HepG2 (cell line): ENCODE results near the gene TANGO6. TPM values are rescaled to one million over a fixed set of nuclear protein-coding genes. Genes with fewer than 3 reads are reported as not detected.
A peak's percentile ranks its signal among the peaks of the same experiment; 100 is the strongest.

Experiments
- ATAC-seq: fragments of 200-7000 bp; cut with Tn5 transposase; 3 replicates; pipeline ENCODE4 v1.9.1; 2020; ENCODE audit warnings: mild to moderate bottlenecking, moderate library complexity
- Bru-seq: library from RNA; stranded (reverse); fragments of 400-500 nt; gene quantifications from one replicate; lab custom pipeline; 2021; lab: Mats Ljungman, UMichigan
- BruChase-seq, 2 experiments: library from RNA; stranded (reverse); fragments of 400-500 nt; gene quantifications; one replicate each; lab custom pipeline; 2021; lab: Mats Ljungman, UMichigan
- BruUV-seq: library from RNA; stranded (reverse); fragments of 400-500 nt; replicated peaks from 2 replicates; lab custom pipeline; 2021; lab: Mats Ljungman, UMichigan
- CTCF ChIA-PET: fragments of 300-600 bp; formaldehyde crosslinking; extraction: SDS; loops from one replicate; lab custom pipeline; 2021; ENCODE audit warnings: low total read pairs, inconsistent platforms, low intra/inter-chr PET ratio; lab: Yijun Ruan, JAX
- POLR2A ChIA-PET: fragments of 350-600 bp; sonication (Branson Sonifier 250); formaldehyde crosslinking; loops from one replicate; lab custom pipeline; 2020; ENCODE audit warnings: antibody characterized with exemption, inconsistent platforms; lab: Yijun Ruan, JAX
- DNase-seq: peaks from one replicate; pipeline ENCODE4 v3.0.0-alpha.2; 2015; ENCODE audit warnings: low spot score
- FAIRE-seq: peaks from 3 replicates; lab custom pipeline; 2011; peaks lifted over from hg19 to GRCh38; lab: Jason Lieb, UNC
- H2AFZ ChIP-seq: one replicate; pipeline ENCODE4 v1.6.1; 2011; ENCODE audit warnings: low read length, inconsistent platforms
- H3K27ac ChIP-seq: fragments of 300-600 bp; 3 replicates; pipeline ENCODE4 v1.8.0; 2011; ENCODE audit warnings: mixed run types, mild to moderate bottlenecking, mixed read lengths, low read length, inconsistent platforms; ENCODE audit not compliant: insufficient read depth; ENCODE audit errors: extremely low read length
- H3K27me3 ChIP-seq, 2 experiments: fragments of 200-600 bp in 1 of 2; 2 replicates in 1 of 2; 3 replicates in 1 of 2; pipeline versions ENCODE4 v1.6.0 to v1.8.0; 2011; ENCODE audit warnings: low read length in 2 of 2, mild to moderate bottlenecking in 2 of 2, moderate library complexity in 2 of 2, inconsistent platforms in 1 of 2; ENCODE audit not compliant: insufficient read depth in 2 of 2, control insufficient read depth in 1 of 2
- H3K36me3 ChIP-seq, 2 experiments: fragments of 200-600 bp in 1 of 2; replicated peaks in 1 of 2; 2 replicates in 1 of 2; 3 replicates in 1 of 2; pipeline versions ENCODE4 v1.5.1 to v1.8.0; 2011; ENCODE audit warnings: low read length in 2 of 2, inconsistent platforms in 1 of 2; ENCODE audit not compliant: insufficient read depth in 2 of 2, control insufficient read depth in 1 of 2
- H3K4me1 ChIP-seq: 2 replicates; pipeline ENCODE4 v1.5.1; 2012; ENCODE audit warnings: low read length, inconsistent platforms; ENCODE audit not compliant: insufficient read depth
- H3K4me2 ChIP-seq: 2 replicates; pipeline ENCODE4 v1.6.0; 2011; ENCODE audit warnings: low read depth, low read length, inconsistent platforms
- H3K4me3 ChIP-seq, 3 experiments: fragments of 200-600 bp in 1 of 3; sonication (generic), shearing (Covaris generic) in 1 of 3; replicated peaks in 1 of 3; 2 replicates each; pipeline ENCODE4 v1.5.1; 2011 to 2016; ENCODE audit warnings: low read length in 3 of 3, inconsistent platforms in 2 of 3, low read depth in 2 of 3, mild to moderate bottlenecking in 2 of 3, control low read depth in 1 of 3, mixed read lengths in 1 of 3; ENCODE audit not compliant: insufficient read depth in 1 of 3
- H3K79me2 ChIP-seq: one replicate; pipeline ENCODE4 v1.6.1; 2011; ENCODE audit warnings: low read length, inconsistent platforms; ENCODE audit not compliant: insufficient read depth
- H3K9ac ChIP-seq: 2 replicates; pipeline ENCODE4 v1.6.0; 2011; ENCODE audit warnings: mild to moderate bottlenecking, low read depth, low read length, inconsistent platforms; ENCODE audit not compliant: insufficient read depth
- H3K9me3 ChIP-seq: 2 replicates; pipeline ENCODE4 v1.5.1; 2012; ENCODE audit warnings: mild to moderate bottlenecking, low read length
- H4K20me1 ChIP-seq: 2 replicates; pipeline ENCODE4 v1.6.0; 2011; ENCODE audit warnings: inconsistent platforms, mild to moderate bottlenecking, low read length, moderate library complexity; ENCODE audit not compliant: insufficient read depth
- ADNP ChIP-seq: sonication (generic); formaldehyde crosslinking; IDR thresholded peaks from 2 replicates; pipeline ENCODE4 v1.4.0; 2020; ENCODE audit warnings: missing genetic modification reagents
- ARNTL ChIP-seq: sonication (generic); formaldehyde crosslinking; IDR thresholded peaks from 2 replicates; pipeline ENCODE4 v1.4.0; 2020; ENCODE audit warnings: mild to moderate bottlenecking, missing genetic modification reagents
- BORCS8-MEF2B ChIP-seq: sonication (generic); formaldehyde crosslinking; IDR thresholded peaks from 2 replicates; pipeline ENCODE4 v1.8.0; 2022; ENCODE audit warnings: mild to moderate bottlenecking, missing genetic modification reagents
- KDM4B ChIP-seq: sonication (generic); formaldehyde crosslinking; IDR thresholded peaks from 2 replicates; pipeline ENCODE4 v1.4.0; 2020; ENCODE audit warnings: missing genetic modification reagents
- NR2F1 ChIP-seq, 2 experiments: fragments of 450-650 bp in 1 of 2; formaldehyde crosslinking in 1 of 2; IDR thresholded peaks; 2 replicates each; pipeline versions ENCODE4 v1.5.0 to v1.6.1; 2016 to 2020; ENCODE audit warnings: mild to moderate bottlenecking in 1 of 2, missing compliant biosample characterization in 1 of 2, missing genetic modification reagents in 1 of 2, moderate library complexity in 1 of 2
- PHF21A ChIP-seq: sonication (generic); formaldehyde crosslinking; IDR thresholded peaks from 2 replicates; pipeline ENCODE4 v1.5.0; 2020; ENCODE audit warnings: mild to moderate bottlenecking, missing genetic modification reagents
- TAF15 ChIP-seq: fragments of 200-400 bp; formaldehyde crosslinking; IDR thresholded peaks from one replicate; pipeline ENCODE4 v1.6.1; 2018; ENCODE audit warnings: mild to moderate bottlenecking, low read depth, low read length; ENCODE audit not compliant: poor library complexity, severe bottlenecking
- ZC3H4 ChIP-seq: sonication (generic); formaldehyde crosslinking; IDR thresholded peaks from 2 replicates; pipeline ENCODE4 v1.4.0; 2020; ENCODE audit warnings: missing genetic modification reagents, borderline replicate concordance
- ZFP1 ChIP-seq: IDR thresholded peaks from 2 replicates; pipeline ENCODE4 v1.6.1; 2016
- ZNF432 ChIP-seq: sonication (generic); formaldehyde crosslinking; IDR thresholded peaks from 2 replicates; pipeline ENCODE4 v1.5.0; 2020; ENCODE audit warnings: missing genetic modification reagents, mild to moderate bottlenecking, borderline replicate concordance
- ZNF567 ChIP-seq: sonication (generic); formaldehyde crosslinking; IDR thresholded peaks from 2 replicates; pipeline ENCODE4 v1.8.1; 2023; ENCODE audit warnings: mild to moderate bottlenecking, missing genetic modification reagents, borderline replicate concordance
- ZNF570 ChIP-seq: sonication (generic); formaldehyde crosslinking; IDR thresholded peaks from 2 replicates; pipeline ENCODE4 v1.4.0; 2020; ENCODE audit warnings: mild to moderate bottlenecking, missing genetic modification reagents, borderline replicate concordance
- ZNF772 ChIP-seq: sonication (generic); formaldehyde crosslinking; IDR thresholded peaks from 2 replicates; pipeline ENCODE4 v1.5.0; 2020; ENCODE audit warnings: mild to moderate bottlenecking, missing genetic modification reagents
- WGBS: methylation state at CpG from one replicate; pipeline ENCODE4 v1.1.6; 2017; ENCODE audit warnings: low lambda C conversion rate; 5-methylcytosine and 5-hydroxymethylcytosine counted together
- in situ Hi-C: cut with HindIII; loops from 2 replicates; pipeline ENCODE4 v1.10.0; 2017; ENCODE audit warnings: low pct_unique_long_range_greater_than_20kb; ENCODE audit not compliant: extremely low pct_ligation_motif_present
- intact Hi-C: fragments of 100-400 bp; cut with micrococcal nuclease; formaldehyde crosslinking; loops from one replicate; pipeline ENCODE4 v1.10.0; 2022; ENCODE audit not compliant: unreplicated experiment
- long read RNA-seq, 2 experiments: library from RNA in 1 of 2; library from polyadenylated mRNA in 1 of 2; stranded (forward) in 1 of 2; unstranded in 1 of 2; transcript quantifications; one replicate each; pipeline ENCODE4 v2.0.0, GENCODE V29; 2019 to 2022
- polyA minus RNA-seq, 3 experiments: library from RNA; depleted of rRNA, polyadenylated mRNA; stranded (reverse); fragments of >200 nt; gene quantifications; 2 replicates each; pipeline ENCODE4 v1.2.3, GENCODE V29; 2011; ENCODE audit warnings: low replicate concordance in 1 of 3
- polyA plus RNA-seq, 8 experiments: library from polyadenylated mRNA; depleted of rRNA in 3 of 8; stranded (reverse) in 7 of 8; unstranded in 1 of 8; fragments of >200 nt; fragmentation: Illumina TruSeq in 4 of 8; extraction: Trizol in 4 of 8; gene quantifications; 2 replicates each; pipeline versions ENCODE4 v1.2.1 to v1.2.3, GENCODE V29; 2011 to 2016; ENCODE audit warnings: low read depth in 4 of 8, missing spikeins in 1 of 8, mixed read lengths in 1 of 8; ENCODE audit not compliant: insufficient read depth in 1 of 8
- total RNA-seq, 5 experiments: library from RNA; depleted of rRNA; stranded (reverse); fragments of >200 nt; fragmentation: Illumina TruSeq; extraction: Trizol; gene quantifications; 2 replicates each; pipeline ENCODE4 v1.2.3, GENCODE V29; 2016; ENCODE audit warnings: low read depth in 1 of 5
- TF ChIP-seq, protein P1 (sequence below), 2 experiments: sonication (generic) in 1 of 2; formaldehyde crosslinking in 1 of 2; IDR thresholded peaks; 2 replicates each; pipeline versions ENCODE4 v1.5.1 to v1.6.1; 2011 to 2020; ENCODE audit warnings: borderline replicate concordance in 1 of 2, low read depth in 1 of 2, low read length in 1 of 2, mild to moderate bottlenecking in 1 of 2, missing genetic modification reagents in 1 of 2, moderate library complexity in 1 of 2

TANGO6 gene
- total RNA-seq (2016; rRNA removed; fragmentation: Illumina TruSeq; extraction: Trizol) = 13.3 and 15.3 TPM in 2 replicates
- total RNA-seq (2016; cell fraction: cytosol; rRNA removed; fragmentation: Illumina TruSeq; extraction: Trizol; ENCODE audit: low read depth) = 14.8 and 17.2 TPM in 2 replicates
- total RNA-seq (2016; cell fraction: insoluble cytoplasmic fraction; rRNA removed; fragmentation: Illumina TruSeq; extraction: Trizol) = 13.7 and 14.2 TPM in 2 replicates
- total RNA-seq (2016; cell fraction: membrane; rRNA removed; fragmentation: Illumina TruSeq; extraction: Trizol) = 9.3 and 11.0 TPM in 2 replicates
- 16.2 and 19.2 TPM in 2 replicates for total RNA-seq (2016; cell fraction: nucleus; rRNA removed; fragmentation: Illumina TruSeq; extraction: Trizol)
- 6.6 and 7.2 TPM in 2 replicates for polyA plus RNA-seq (2011; rRNA removed)
- 4.1 and 5.0 TPM in 2 replicates for polyA plus RNA-seq (2011; cell fraction: cytosol; rRNA removed)
- polyA plus RNA-seq (2011; cell fraction: nucleus; rRNA removed) = 5.8 and 10.1 TPM in 2 replicates
- polyA plus RNA-seq (2012) = 5.7 and 6.7 TPM in 2 replicates
- 0.63 and 0.68 TPM in 2 replicates for polyA plus RNA-seq (2016; cell fraction: cytosol; fragmentation: Illumina TruSeq; extraction: Trizol; ENCODE audit: low read depth)
- 7.7 and 7.8 TPM in 2 replicates for polyA plus RNA-seq (2016; cell fraction: insoluble cytoplasmic fraction; fragmentation: Illumina TruSeq; extraction: Trizol; ENCODE audit: low read depth)
- polyA plus RNA-seq (2016; cell fraction: membrane; fragmentation: Illumina TruSeq; extraction: Trizol; ENCODE audit: low read depth) = 1.3 and 1.7 TPM in 2 replicates
- 6.0 and 6.4 TPM in 2 replicates for polyA plus RNA-seq (2016; cell fraction: nucleus; fragmentation: Illumina TruSeq; extraction: Trizol; ENCODE audit: insufficient read depth, low read depth)
- 85.5 and 144 TPM in 2 replicates for polyA minus RNA-seq (2011; rRNA and poly(A)+ RNA removed; ENCODE audit: low replicate concordance)
- 17.1 and 17.6 TPM in 2 replicates for polyA minus RNA-seq (2011; cell fraction: cytosol; rRNA and poly(A)+ RNA removed)
- 40.7 and 56.8 TPM in 2 replicates for polyA minus RNA-seq (2011; cell fraction: nucleus; rRNA and poly(A)+ RNA removed)
- Bru-seq, nascent RNA = percentile 50 among the genes with signal in this experiment
- BruChase-seq, experiment 1, labeled RNA remaining after a 6-hour chase = percentile 42 among the genes with signal in this experiment
- BruChase-seq, experiment 2, labeled RNA remaining after a 2-hour chase = percentile 48 among the genes with signal in this experiment
- long read RNA-seq, experiment 1, full-length matches to known transcripts = 2 of 6 reads
- long read RNA-seq, experiment 1, partial matches to known transcripts = 4 of 6 reads
- long read RNA-seq, experiment 1, other reads (novel, unspliced or antisense) = 0 of 6 reads
- long read RNA-seq, experiment 2, full-length matches to known transcripts = 9 of 34 reads
- long read RNA-seq, experiment 2, partial matches to known transcripts = 9 of 34 reads
- long read RNA-seq, experiment 2, other reads (novel, unspliced or antisense) = 16 of 34 reads

DNA sequence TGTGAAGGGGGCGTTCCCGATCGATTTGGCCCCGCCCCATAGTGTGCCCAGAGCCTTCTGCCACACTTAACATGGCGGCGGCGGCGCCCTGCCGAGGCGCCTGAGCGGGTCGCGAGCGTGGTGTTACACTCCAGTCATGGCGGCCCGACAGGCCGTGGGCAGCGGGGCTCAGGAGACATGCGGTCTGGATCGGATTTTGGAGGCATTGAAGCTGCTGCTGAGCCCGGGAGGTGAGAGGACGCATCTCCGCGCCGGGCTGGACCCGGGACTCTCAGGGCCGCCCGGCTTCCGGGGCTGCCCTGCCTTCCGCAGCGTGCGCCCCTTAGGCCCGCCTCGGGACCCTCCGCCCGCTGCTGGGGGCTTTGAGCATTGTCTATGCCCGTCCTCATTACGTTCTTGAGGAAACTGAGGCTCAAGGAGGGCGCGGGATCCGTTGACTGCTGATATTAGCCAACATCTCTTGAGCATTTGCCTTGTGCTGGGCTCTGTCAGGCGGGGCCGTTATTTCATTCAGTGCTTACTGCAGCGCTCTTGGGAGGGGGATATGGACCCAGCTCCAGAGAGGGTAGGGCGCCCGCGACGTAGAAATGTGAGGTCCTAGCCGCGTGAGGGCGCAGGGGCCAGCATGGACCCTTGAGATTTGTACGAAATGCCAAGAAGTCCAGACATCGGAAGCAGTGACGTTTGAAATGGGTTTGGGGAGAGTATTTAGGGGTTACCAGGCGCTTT lies at the start of gene TANGO6:
TANGO6 (plus strand) TSS at position 50 of the 729 bp plus-strand sequence; CDS start at position 137, 87 bp downstream.
- H3K79me2 ChIP-seq = no peaks in the 10 kb centered on the region
- no peaks in the 10 kb centered on the region; a peak in 2 of 5 replicates for H3K27me3 ChIP-seq
- intact Hi-C loops = loop anchor here (1.0 to 10.0 kb wide), 2 partner anchors 139 to 151 kb away; no protein-coding TSS in a partner anchor
- BruUV-seq = TSS peak; percentile 74
- ChIA-PET CTCF (interaction anchor here (0.7 to 1.7 kb wide), 6 partner anchors 95 to 315 kb away, joined by 3 to 6 read pairs (median 4); no protein-coding TSS in a partner anchor), POLR2A (interaction anchor here (0.6 to 2.1 kb wide), 9 partner anchors 10 to 315 kb away, joined by 3 to 7 read pairs (median 4); partner anchors contain the start of genes CHTF8 and UTP4)
- in situ Hi-C loops = loop anchor here (5.0 kb wide), 1 partner anchor 279 kb away; no protein-coding TSS in a partner anchor
- FAIRE-seq (peak; percentile 55), DNase-seq (peak; percentile 85), ATAC-seq (peak; percentile 97)
- no peaks in the 10 kb centered on the region for H3K36me3 ChIP-seq
- H3K9me3 ChIP-seq = no peaks in the 10 kb centered on the region
- WGBS = under 1% methylated on average over 32 of the region's 55 CpGs
- no peaks in the 10 kb centered on the region for H4K20me1 ChIP-seq
- peak within 1 kb of the TSS; percentile 87 for H3K27ac ChIP-seq
- H3K4me2 ChIP-seq = peak within 1 kb of the TSS; percentile 91
- H3K4me1 ChIP-seq = peaks cover 27% of the 10 kb centered on the region
- H2AFZ ChIP-seq = peak within 1 kb of the TSS; percentile 69
- peak within 1 kb of the TSS; percentile 91 for H3K9ac ChIP-seq
- H3K4me3 ChIP-seq = peak within 1 kb of the TSS; percentile 75 to 97 (median 91)
- TF ChIP-seq BORCS8-MEF2B (CRISPR knock-in tag) (no peak; the same call in 1 of the 2 replicates), ADNP (CRISPR knock-in tag) (no peak), KDM4B (CRISPR knock-in tag) (peak; percentile 81; the same call in 1 of the 2 replicates), TAF15 (no peak), ZNF567 (CRISPR knock-in tag) (peak; percentile 81; the same call in 1 of the 2 replicates), ZNF432 (CRISPR knock-in tag) (no peak), ZNF570 (CRISPR knock-in tag) (0 out of 2 replicates have a peak, but pooled peaks have one; percentile 50), ZNF772 (CRISPR knock-in tag) (peak; percentile 45; the same call in 1 of the 2 replicates), PHF21A (peak; percentile 92), ZC3H4 (no peak; the same call in 1 of the 2 replicates), NR2F1 (CRISPR knock-in tag; IDR thresholded peaks at IDR 0.05) (0 out of 4 replicates have a peak, but pooled peaks of 1 of the 2 experiments have one; percentile 10), ZFP1 (CRISPR knock-in tag) (peak; percentile 82; the same call in 1 of the 2 replicates), ARNTL (peak; percentile 81)
- TF ChIP-seq, protein P1, sequence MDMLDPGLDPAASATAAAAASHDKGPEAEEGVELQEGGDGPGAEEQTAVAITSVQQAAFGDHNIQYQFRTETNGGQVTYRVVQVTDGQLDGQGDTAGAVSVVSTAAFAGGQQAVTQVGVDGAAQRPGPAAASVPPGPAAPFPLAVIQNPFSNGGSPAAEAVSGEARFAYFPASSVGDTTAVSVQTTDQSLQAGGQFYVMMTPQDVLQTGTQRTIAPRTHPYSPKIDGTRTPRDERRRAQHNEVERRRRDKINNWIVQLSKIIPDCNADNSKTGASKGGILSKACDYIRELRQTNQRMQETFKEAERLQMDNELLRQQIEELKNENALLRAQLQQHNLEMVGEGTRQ (IDR thresholded peaks at IDR 0.05; ENCODE audit: low read depth, low read length) = no peak
- TF ChIP-seq, protein P1 (CRISPR knock-in tag; IDR thresholded peaks at IDR 0.05; ENCODE audit: borderline replicate concordance) = no peak
